ENCODE data around the gene C17orf107.

GRCh38 chr17:4951486-4951885 is 52.1 kb downstream of the C17orf107 start:
- no peak for TF ChIP-seq POLR2A (IDR thresholded peaks at IDR 0.05; ENCODE audit: low read length)
- no peak for TF ChIP-seq GATA1 (IDR thresholded peaks at IDR 0.05; ENCODE audit: low read depth, low read length)
